ENCODE results near the gene CLMN. TPM values are rescaled to one million over a fixed set of nuclear protein-coding genes. Genes with fewer than 3 reads are reported as not detected.

CLMN gene
- total RNA-seq, 1 donor from 2014 or later = 2.1 TPM

DNA sequence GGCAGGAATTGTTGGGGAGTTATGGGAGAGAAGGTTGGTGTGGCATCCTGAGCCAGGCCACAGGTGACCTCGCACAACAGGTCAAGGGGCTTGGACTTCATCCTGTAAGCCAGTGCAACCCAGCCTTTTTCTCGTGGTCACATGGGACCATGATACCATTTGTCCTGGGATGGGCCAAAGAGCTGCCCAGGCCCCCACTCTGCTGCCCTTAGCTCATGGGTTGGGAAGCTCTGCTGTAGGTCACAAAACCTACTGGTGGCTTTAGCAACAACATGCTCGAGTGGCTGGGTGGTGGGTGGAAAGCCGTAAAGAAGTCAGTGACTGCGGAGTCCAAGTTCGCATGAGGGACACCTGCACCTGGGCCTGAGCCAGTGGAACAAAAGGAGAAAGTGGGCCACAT, 4.6 kb downstream of the CLMN start:
- Histone ChIP-seq H3K9me3 (ENCODE audit: control insufficient read depth in 3 of 3, low read length in 3 of 3) (no peaks in the 10 kb centered on the region), H3K27me3 (ENCODE audit: control insufficient read depth in 3 of 3, insufficient read depth in 3 of 3, low read length in 3 of 3) (no peaks in the 10 kb centered on the region), H3K4me3 (ENCODE audit: low read length in 3 of 3) (no peak overlapping the region), H3K9ac (ENCODE audit: low read depth in 1 of 3, low read length in 3 of 3) (no peak overlapping the region), H3K36me3 (ENCODE audit: control insufficient read depth in 3 of 3, insufficient read depth in 3 of 3, low read length in 3 of 3) (no peaks in the 10 kb centered on the region), H3K27ac (ENCODE audit: low read depth, low read length) (peak overlapping the region; percentile 19), H3K4me1 (ENCODE audit: control insufficient read depth in 3 of 3, insufficient read depth in 3 of 3, low read length in 3 of 3) (peaks cover 6 to 42% (median 34%) of the 10 kb centered on the region in 3 donors)

DNA sequence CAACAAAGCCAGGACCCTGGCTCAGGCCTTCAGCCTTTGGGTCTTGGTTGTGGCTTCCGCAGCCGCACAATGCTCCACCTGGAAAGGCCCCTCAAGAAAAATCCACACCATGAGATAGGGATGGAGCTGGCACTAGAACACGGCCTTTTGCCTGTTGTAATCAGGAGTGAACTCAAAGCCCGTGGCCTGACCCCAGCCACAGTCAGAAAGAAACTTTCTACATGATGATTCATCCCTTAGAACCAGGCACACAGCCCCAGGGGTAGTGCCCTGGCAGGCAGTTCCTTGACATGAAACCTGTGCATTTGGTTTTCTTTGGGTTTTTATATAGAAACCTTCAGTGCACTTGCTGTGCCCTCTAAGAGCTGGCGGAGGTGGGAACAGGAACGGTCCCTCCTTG, 5.1 kb downstream of the CLMN start:
- Histone ChIP-seq H3K4me1 (ENCODE audit: control insufficient read depth in 3 of 3, insufficient read depth in 3 of 3, low read length in 3 of 3) (peaks cover 6 to 41% (median 33%) of the 10 kb centered on the region in 3 donors), H3K27me3 (ENCODE audit: control insufficient read depth in 3 of 3, insufficient read depth in 3 of 3, low read length in 3 of 3) (no peaks in the 10 kb centered on the region), H3K27ac (ENCODE audit: low read depth, low read length) (peak overlapping the region; percentile 36), H3K36me3 (ENCODE audit: control insufficient read depth in 3 of 3, insufficient read depth in 3 of 3, low read length in 3 of 3) (no peaks in the 10 kb centered on the region), H3K4me3 (ENCODE audit: low read length in 3 of 3) (no peak overlapping the region), H3K9ac (ENCODE audit: low read depth in 1 of 3, low read length in 3 of 3) (no peak overlapping the region), H3K9me3 (ENCODE audit: control insufficient read depth in 3 of 3, low read length in 3 of 3) (no peaks in the 10 kb centered on the region)

DNA sequence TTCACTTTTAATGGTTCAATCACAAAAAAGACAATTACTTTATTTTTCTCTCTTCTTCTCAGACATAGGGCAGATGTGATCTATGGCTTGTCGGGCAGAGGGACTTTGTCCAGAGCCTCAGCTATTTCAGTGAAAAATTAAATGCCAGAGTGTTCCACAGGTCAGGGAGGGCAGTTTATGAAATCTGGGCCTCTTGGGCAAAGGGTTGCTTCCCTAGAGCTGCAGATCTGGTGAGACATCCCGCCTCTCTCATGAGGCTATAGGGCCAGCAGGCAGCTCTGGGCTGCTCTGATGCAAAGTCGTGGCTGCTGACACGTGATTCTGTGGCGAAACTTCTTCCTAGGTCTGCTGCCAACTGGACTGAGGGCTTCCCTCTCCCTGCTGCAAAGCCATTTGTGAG, 6.0 kb downstream of the CLMN start:
- H3K4me1 ChIP-seq (ENCODE audit: control insufficient read depth in 3 of 3, insufficient read depth in 3 of 3, low read length in 3 of 3) = peaks cover 6 to 39% (median 30%) of the 10 kb centered on the region in 3 donors
- H3K27me3 ChIP-seq (ENCODE audit: control insufficient read depth in 3 of 3, insufficient read depth in 3 of 3, low read length in 3 of 3) = no peaks in the 10 kb centered on the region
- no peak overlapping the region for H3K9ac ChIP-seq (ENCODE audit: low read depth in 1 of 3, low read length in 3 of 3)
- peak overlapping the region; percentile 36 for H3K27ac ChIP-seq (ENCODE audit: low read depth, low read length)
- H3K36me3 ChIP-seq (ENCODE audit: control insufficient read depth in 3 of 3, insufficient read depth in 3 of 3, low read length in 3 of 3) = no peaks in the 10 kb centered on the region
- H3K9me3 ChIP-seq (ENCODE audit: control insufficient read depth in 3 of 3, low read length in 3 of 3) = no peaks in the 10 kb centered on the region
- no peak overlapping the region for H3K4me3 ChIP-seq (ENCODE audit: low read length in 3 of 3)

DNA sequence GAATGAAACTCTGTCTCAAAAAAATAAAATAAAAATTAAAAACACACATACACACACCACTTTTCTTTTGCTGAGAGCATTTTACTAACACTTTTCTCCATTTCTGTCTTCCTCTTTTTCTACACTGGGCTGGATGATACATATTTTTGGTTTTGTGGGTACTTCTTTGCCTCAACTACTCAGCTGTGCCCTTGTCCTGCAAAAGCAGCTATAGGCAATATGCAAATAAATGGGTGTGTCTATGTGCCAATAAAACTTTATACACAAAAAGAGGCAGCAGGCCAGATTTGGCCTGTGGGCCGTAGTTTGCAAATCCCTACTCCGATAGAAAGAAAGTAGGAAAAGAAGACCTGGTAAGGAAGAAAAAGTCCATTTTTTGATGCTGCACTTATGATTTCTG, 6.5 kb downstream of the CLMN start:
- Histone ChIP-seq H3K9ac (ENCODE audit: low read depth in 1 of 3, low read length in 3 of 3) (no peak overlapping the region), H3K4me3 (ENCODE audit: low read length in 3 of 3) (no peak overlapping the region), H3K27ac (ENCODE audit: low read depth, low read length) (no peak overlapping the region), H3K27me3 (ENCODE audit: control insufficient read depth in 3 of 3, insufficient read depth in 3 of 3, low read length in 3 of 3) (no peaks in the 10 kb centered on the region), H3K9me3 (ENCODE audit: control insufficient read depth in 3 of 3, low read length in 3 of 3) (no peaks in the 10 kb centered on the region), H3K36me3 (ENCODE audit: control insufficient read depth in 3 of 3, insufficient read depth in 3 of 3, low read length in 3 of 3) (no peaks in the 10 kb centered on the region), H3K4me1 (ENCODE audit: control insufficient read depth in 3 of 3, insufficient read depth in 3 of 3, low read length in 3 of 3) (peaks cover 6 to 39% (median 32%) of the 10 kb centered on the region in 3 donors)

DNA sequence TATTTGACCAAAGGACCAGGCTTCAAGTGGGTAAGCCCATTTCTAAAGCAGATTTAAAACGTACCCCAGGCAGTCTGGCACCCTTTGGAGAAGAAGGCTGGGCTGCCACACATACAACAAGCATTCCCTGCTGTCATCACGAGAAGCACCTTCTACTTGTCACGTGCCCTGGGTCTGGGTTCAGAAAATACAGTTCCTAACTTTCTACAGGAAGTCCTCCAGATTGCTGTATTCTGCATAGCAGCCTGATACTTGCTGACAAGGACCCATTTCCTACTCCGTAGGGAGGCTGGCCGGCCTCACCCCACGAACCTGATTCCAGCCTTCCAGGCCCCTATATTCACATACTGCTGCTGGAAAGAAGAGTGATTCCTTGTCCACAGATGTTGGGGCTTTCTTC, 7.4 kb downstream of the CLMN start:
- H3K9me3 ChIP-seq (ENCODE audit: control insufficient read depth in 3 of 3, low read length in 3 of 3) = no peaks in the 10 kb centered on the region
- H3K9ac ChIP-seq (ENCODE audit: low read depth in 1 of 3, low read length in 3 of 3) = no peak overlapping the region
- H3K27ac ChIP-seq (ENCODE audit: low read depth, low read length) = peak overlapping the region; percentile 15
- peaks cover 6 to 41% (median 36%) of the 10 kb centered on the region in 3 donors for H3K4me1 ChIP-seq (ENCODE audit: control insufficient read depth in 3 of 3, insufficient read depth in 3 of 3, low read length in 3 of 3)
- H3K27me3 ChIP-seq (ENCODE audit: control insufficient read depth in 3 of 3, insufficient read depth in 3 of 3, low read length in 3 of 3) = no peaks in the 10 kb centered on the region
- no peak overlapping the region for H3K4me3 ChIP-seq (ENCODE audit: low read length in 3 of 3)
- H3K36me3 ChIP-seq (ENCODE audit: control insufficient read depth in 3 of 3, insufficient read depth in 3 of 3, low read length in 3 of 3) = no peaks in the 10 kb centered on the region

DNA sequence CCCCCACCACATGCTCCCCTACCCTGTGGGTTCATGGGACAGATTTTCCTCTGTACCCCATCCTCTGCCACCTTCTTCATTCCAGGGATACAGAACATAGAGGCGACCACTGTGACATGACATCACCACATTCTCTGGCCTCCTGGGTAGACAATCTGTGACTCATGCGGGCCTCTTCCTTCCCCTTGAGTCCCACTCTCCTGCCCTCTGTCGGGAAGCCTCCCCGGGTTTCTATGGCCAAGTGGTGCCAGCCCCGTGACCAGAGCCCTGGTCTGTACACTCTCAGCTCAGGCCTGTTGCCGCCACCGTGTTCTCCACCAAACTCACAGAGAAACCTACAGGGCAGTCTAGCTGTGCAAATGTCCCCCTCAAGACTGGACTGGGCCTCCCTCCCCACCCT, 8.0 kb downstream of the CLMN start:
- Histone ChIP-seq H3K27me3 (ENCODE audit: control insufficient read depth in 3 of 3, insufficient read depth in 3 of 3, low read length in 3 of 3) (no peaks in the 10 kb centered on the region), H3K36me3 (ENCODE audit: control insufficient read depth in 3 of 3, insufficient read depth in 3 of 3, low read length in 3 of 3) (no peaks in the 10 kb centered on the region), H3K9ac (ENCODE audit: low read depth in 1 of 3, low read length in 3 of 3) (no peak overlapping the region), H3K4me1 (ENCODE audit: control insufficient read depth in 3 of 3, insufficient read depth in 3 of 3, low read length in 3 of 3) (peaks cover 6 to 44% (median 39%) of the 10 kb centered on the region in 3 donors), H3K9me3 (ENCODE audit: control insufficient read depth in 3 of 3, low read length in 3 of 3) (no peaks in the 10 kb centered on the region), H3K4me3 (ENCODE audit: low read length in 3 of 3) (no peak overlapping the region), H3K27ac (ENCODE audit: low read depth, low read length) (peak overlapping the region; percentile 15)

DNA sequence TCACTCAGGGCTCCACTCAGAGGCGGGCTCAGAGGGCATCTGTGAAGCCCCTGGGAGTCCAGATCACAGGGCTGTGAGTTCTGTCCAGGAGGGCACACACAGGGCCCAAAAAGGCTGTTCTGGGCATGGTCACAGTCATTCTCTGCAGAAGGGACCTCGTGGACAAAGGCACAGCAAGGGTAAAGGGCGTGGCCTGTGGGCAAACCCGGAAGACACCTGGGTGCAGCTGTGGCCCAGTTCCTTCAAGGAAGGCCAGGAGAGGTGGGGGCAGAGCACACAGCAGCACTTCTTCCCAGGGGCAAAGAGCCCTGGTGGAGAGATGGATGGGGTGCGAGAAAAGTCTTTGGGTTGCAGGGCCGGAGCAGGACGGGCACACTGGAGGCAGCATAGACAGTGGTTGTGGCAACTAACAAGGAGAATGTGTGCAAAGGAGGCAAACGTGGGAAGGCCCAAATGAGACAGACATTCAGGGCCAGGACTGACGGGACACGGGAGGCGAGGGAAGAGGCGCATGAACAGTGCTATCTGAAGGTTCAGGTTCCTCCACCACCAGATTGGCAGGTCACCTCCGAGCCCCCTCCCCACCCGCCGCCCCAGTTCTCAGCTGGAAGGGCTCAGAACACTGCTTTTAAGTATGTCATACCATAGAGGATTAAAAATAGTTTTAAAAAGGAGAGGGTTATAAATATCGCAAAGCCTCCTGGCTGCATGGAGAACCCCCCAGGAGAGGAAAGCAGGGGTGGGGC, 8.9 kb downstream of the CLMN start:
- H3K9ac ChIP-seq (ENCODE audit: low read depth in 1 of 3, low read length in 3 of 3) = no peak overlapping the region
- H3K27me3 ChIP-seq (ENCODE audit: control insufficient read depth in 3 of 3, insufficient read depth in 3 of 3, low read length in 3 of 3) = no peaks in the 10 kb centered on the region
- peaks cover 6 to 41% (median 38%) of the 10 kb centered on the region in 3 donors for H3K4me1 ChIP-seq (ENCODE audit: control insufficient read depth in 3 of 3, insufficient read depth in 3 of 3, low read length in 3 of 3)
- H3K4me3 ChIP-seq (ENCODE audit: low read length in 3 of 3) = no peak overlapping the region
- H3K9me3 ChIP-seq (ENCODE audit: control insufficient read depth in 3 of 3, low read length in 3 of 3) = no peaks in the 10 kb centered on the region
- H3K36me3 ChIP-seq (ENCODE audit: control insufficient read depth in 3 of 3, insufficient read depth in 3 of 3, low read length in 3 of 3) = no peaks in the 10 kb centered on the region
- H3K27ac ChIP-seq (ENCODE audit: low read depth, low read length) = no peak overlapping the region

DNA sequence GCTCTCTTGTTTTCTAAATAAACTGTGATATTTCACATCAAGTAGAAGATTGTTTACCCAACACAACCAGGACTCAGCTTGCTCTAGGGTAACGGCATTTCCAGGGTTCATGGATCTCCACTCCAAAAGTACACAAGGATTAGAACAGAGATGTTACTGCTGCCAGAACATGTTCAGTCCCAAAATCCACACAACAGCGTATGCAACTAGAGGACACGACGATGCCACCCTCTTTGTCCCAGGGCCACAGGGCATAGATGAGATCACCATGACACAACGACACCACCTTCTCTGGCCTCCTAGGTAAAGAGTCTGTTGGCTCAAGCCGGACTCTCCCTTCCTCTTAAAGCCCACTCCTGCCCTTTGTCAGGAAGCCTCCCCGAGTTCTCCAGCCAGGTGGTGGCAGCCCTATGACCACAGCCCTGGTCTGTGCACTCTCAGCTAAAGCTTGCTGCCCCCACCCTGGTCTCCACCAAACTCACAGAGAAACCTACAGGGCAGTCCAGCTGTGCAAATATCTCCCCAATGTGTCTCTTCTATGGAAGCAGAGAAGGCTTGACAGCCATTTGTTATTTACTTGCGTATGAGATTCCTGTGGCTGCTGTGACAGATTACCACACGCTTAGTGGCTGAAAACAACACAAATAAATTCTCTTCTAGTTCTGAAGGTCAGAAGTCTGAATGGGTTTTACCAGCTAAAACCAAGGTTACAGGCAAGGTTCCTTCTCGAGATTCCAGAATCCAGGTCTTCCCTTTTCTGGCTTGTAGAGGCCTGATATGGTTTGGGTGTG, 10.3 kb downstream of the CLMN start:
- H3K27me3 ChIP-seq (ENCODE audit: control insufficient read depth in 3 of 3, insufficient read depth in 3 of 3, low read length in 3 of 3) = no peaks in the 10 kb centered on the region
- no peaks in the 10 kb centered on the region for H3K36me3 ChIP-seq (ENCODE audit: control insufficient read depth in 3 of 3, insufficient read depth in 3 of 3, low read length in 3 of 3)
- no peaks in the 10 kb centered on the region for H3K9me3 ChIP-seq (ENCODE audit: control insufficient read depth in 3 of 3, low read length in 3 of 3)
- H3K27ac ChIP-seq (ENCODE audit: low read depth, low read length) = no peak overlapping the region
- no peak overlapping the region for H3K4me3 ChIP-seq (ENCODE audit: low read length in 3 of 3)
- peaks cover 6 to 33% (median 27%) of the 10 kb centered on the region in 3 donors for H3K4me1 ChIP-seq (ENCODE audit: control insufficient read depth in 3 of 3, insufficient read depth in 3 of 3, low read length in 3 of 3)
- no peak overlapping the region for H3K9ac ChIP-seq (ENCODE audit: low read depth in 1 of 3, low read length in 3 of 3)

DNA sequence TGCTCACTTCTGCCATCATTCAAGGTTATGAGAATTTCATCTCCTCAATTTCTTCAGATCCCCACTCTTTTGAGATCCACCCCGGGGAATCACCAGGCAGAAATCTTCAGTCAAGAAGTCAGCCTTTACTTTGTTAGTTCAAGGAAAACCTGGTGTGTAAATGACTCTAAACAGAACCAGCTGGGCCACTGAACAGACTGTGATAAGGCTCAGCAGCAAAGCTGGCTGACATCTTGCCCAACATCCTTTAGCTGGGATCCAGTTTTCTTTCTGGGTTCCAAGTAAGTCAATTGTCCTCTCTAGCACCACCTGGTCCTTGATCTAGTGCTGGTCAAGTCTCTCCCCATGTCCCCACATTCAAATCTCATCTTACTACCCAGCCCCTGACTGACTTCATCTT, 11.6 kb downstream of the CLMN start:
- H3K9ac ChIP-seq (ENCODE audit: low read depth in 1 of 3, low read length in 3 of 3) = no peak overlapping the region
- H3K27ac ChIP-seq (ENCODE audit: low read depth, low read length) = no peak overlapping the region
- no peak overlapping the region for H3K4me3 ChIP-seq (ENCODE audit: low read length in 3 of 3)
- peaks cover 3 to 31% (median 31%) of the 10 kb centered on the region in 3 donors for H3K4me1 ChIP-seq (ENCODE audit: control insufficient read depth in 3 of 3, insufficient read depth in 3 of 3, low read length in 3 of 3)
- peaks cover 0 to 5% (median 0%) of the 10 kb centered on the region in 3 donors for H3K27me3 ChIP-seq (ENCODE audit: control insufficient read depth in 3 of 3, insufficient read depth in 3 of 3, low read length in 3 of 3)
- no peaks in the 10 kb centered on the region for H3K36me3 ChIP-seq (ENCODE audit: control insufficient read depth in 3 of 3, insufficient read depth in 3 of 3, low read length in 3 of 3)
- H3K9me3 ChIP-seq (ENCODE audit: control insufficient read depth in 3 of 3, low read length in 3 of 3) = no peaks in the 10 kb centered on the region

DNA sequence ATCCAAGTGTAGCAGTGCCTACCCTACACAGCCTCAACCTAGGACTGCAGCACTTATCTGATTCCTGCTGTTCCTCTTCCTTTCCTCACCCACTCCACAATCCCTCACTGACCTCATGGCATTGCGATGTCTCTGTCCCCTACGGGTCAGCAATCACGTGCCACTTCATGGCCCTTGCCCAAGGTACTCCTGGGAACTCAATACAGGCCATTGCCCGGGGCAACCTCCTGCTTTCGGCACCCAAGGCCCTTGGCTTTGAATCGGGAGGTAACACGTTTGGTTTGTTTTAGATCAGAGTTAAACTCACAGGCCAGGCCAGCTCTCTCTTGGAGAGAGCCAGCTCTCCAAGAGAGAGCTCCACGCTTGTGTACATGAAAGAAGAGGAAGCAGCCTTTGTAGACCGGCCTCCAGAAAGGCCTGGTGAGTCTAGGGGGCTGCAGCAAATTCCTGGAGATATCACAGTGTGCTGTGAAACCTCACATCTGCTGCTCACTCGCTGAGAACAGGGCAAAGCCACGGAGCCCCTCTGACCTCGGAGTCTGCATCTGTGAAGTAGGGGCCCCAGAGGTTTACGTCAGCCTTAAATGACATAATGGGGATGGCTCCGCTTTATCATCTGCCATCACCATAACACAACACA, 12.2 kb downstream of the CLMN start:
- peaks cover 0 to 5% (median 0%) of the 10 kb centered on the region in 3 donors for H3K27me3 ChIP-seq (ENCODE audit: control insufficient read depth in 3 of 3, insufficient read depth in 3 of 3, low read length in 3 of 3)
- no peaks in the 10 kb centered on the region for H3K36me3 ChIP-seq (ENCODE audit: control insufficient read depth in 3 of 3, insufficient read depth in 3 of 3, low read length in 3 of 3)
- no peak overlapping the region for H3K4me3 ChIP-seq (ENCODE audit: low read length in 3 of 3)
- no peak overlapping the region for H3K9ac ChIP-seq (ENCODE audit: low read depth in 1 of 3, low read length in 3 of 3)
- H3K9me3 ChIP-seq (ENCODE audit: control insufficient read depth in 3 of 3, low read length in 3 of 3) = no peaks in the 10 kb centered on the region
- peaks cover 4 to 34% (median 31%) of the 10 kb centered on the region in 3 donors for H3K4me1 ChIP-seq (ENCODE audit: control insufficient read depth in 3 of 3, insufficient read depth in 3 of 3, low read length in 3 of 3)
- H3K27ac ChIP-seq (ENCODE audit: low read depth, low read length) = no peak overlapping the region

Measured in skeletal muscle tissue (tissue), 4 donors.